Peyer's patch (tissue), 4 donors: ENCODE measurements around the gene SPRY4.

Source experiments
- CTCF ChIP-seq, 6 experiments: fragments of 450-650 bp in 4 of 6; fragments of 200-600 bp in 2 of 6; sonication (generic) in 1 of 6; IDR thresholded peaks; one replicate each; pipeline ENCODE4 v1.5.1; 2017 to 2019; ENCODE audit warnings: antibody characterized with exemption in 6 of 6, mild to moderate bottlenecking in 3 of 6, moderate library complexity in 1 of 6
- POLR2A ChIP-seq, 2 donors: fragments of 450-650 bp; IDR thresholded peaks; one replicate each; pipeline ENCODE4 v1.5.1; 2017; ENCODE audit warnings: antibody characterized with exemption in 2 of 2, mild to moderate bottlenecking in 2 of 2, moderate library complexity in 2 of 2

GRCh38 chr5:142334538-142334937 lies 9.7 kb upstream of the SPRY4 start:
- TF ChIP-seq POLR2A (IDR thresholded peaks at IDR 0.05): no peak
- TF ChIP-seq CTCF (IDR thresholded peaks at IDR 0.05): no peak
